Measurements from ENCODE around the gene KCNE3.

Gene KCNE3

GRCh38 chr11:74471037-74471436 is 3.7 kb upstream of the KCNE3 start:
- no peak for DNase-seq

DNA sequence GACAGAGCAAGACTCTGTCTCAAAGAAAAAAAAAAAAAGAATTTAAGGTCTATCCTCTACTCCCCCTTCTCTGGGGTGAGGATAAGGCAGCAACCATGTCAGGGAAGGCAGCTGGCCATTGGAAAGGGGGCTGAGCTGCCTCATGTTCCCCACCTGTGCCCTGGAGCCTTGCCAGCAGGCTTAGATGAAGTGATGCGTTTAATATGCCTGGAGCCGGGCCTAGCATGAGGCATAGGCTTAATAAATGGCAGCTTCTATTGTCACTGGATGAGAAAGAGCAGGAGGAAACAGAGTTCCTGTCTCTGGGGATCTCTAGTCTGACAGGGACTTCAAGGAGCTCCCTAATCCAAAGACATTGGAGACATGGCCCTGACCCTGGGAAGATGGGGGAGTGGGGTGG is 3.2 kb upstream of the KCNE3 start:
- no peak for DNase-seq

GRCh38 chr11:74468936-74469335 is 1.6 kb upstream of the KCNE3 start:
- no peak for DNase-seq

- DNase-seq, result no peak
Observed at GRCh38 chr11:74468521-74468920, 1.2 kb upstream of the KCNE3 start.

DNA sequence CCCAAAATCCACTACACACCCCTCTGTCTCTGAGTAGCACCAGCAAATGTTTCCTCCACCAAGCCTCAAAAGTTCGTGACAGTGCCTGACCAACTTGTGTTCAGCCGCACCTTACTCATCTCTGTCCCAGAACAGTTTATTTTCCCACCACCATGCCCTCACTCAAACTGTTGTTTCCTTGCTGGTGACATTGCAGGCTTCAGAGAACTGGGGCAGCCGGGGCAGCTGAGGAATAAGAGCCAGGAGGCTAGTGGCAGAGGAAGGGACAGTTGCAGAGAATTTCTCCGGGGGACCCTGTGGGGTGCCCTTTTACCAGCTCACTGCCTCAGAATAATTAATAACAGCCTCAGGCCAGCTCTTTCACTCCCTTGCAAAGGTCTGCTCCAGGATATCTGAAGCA is 709 bp upstream of the KCNE3 start:
- DNase-seq, result no peak

- DNase-seq, result no peak
Observed at GRCh38 chr11:74465291-74465708, 2.0 kb downstream of the KCNE3 start.

DNA sequence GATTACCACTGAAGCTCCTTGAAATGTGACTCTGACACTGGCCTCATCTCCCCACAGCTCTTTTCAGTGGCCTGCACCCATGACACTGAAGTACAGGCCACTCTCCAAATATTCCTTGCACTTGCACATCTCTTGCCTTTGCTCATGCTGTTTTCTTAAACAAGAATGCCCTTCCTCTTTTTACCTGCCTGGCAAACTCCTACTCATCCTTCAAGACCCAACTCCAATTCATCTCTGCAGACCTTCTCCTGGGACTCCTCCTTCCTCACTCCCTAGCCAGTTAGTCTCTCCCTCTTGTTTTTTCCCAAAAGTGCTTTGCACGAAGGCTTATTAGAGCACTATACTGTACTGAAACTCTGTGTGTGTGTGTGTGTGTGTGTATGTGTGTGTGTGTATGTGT is 2.6 kb downstream of the KCNE3 start:
- DNase-seq, result no peak

- DNase-seq, result no peak
Observed at GRCh38 chr11:74463216-74463615, 4.1 kb downstream of the KCNE3 start.

- DNase-seq, result no peak
Observed at GRCh38 chr11:74462631-74463030, 4.7 kb downstream of the KCNE3 start.

DNA sequence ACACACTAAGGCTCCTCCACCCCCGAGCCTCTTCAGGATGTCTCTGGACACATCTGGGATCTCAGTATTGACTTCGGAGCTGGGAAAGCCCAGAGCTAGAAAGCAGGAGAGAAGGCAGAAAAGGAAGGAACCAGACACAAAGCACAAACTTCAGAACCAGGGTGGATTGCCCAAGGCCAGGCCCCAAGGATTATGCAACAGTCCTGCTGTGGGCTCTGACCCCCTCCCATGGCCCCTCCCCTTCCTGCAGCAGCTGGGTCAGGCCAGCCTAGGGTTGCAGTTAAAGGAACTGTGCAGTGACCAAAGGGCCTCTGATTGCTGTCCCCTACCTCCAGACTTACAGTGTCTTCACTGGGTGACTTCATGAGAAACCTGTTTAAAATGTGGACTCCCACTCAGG is 5.3 kb downstream of the KCNE3 start:
- DNase-seq, result no peak

GRCh38 chr11:74460481-74461154 is 6.7 kb downstream of the KCNE3 start:
- no peak for DNase-seq

DNA sequence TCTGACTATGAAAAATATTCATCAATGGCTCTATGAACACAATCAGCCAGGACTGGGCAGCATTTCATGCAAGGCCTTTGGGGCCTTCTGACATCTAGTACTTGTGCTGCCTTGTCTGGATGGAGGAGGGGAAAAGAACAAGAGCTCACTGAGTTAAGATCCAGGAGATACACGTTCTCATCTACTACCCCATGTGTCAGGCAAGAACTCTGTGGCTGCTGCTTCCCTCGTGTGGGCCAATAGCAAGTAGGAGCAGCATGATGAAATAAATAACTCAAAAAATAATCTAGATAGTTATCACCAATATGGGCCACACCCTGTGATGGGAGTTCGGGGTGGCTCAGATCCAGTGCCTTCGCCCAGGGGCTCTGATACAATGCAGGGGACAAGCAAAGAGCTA is 7.3 kb downstream of the KCNE3 start:
- DNase-seq, result no peak

DNA sequence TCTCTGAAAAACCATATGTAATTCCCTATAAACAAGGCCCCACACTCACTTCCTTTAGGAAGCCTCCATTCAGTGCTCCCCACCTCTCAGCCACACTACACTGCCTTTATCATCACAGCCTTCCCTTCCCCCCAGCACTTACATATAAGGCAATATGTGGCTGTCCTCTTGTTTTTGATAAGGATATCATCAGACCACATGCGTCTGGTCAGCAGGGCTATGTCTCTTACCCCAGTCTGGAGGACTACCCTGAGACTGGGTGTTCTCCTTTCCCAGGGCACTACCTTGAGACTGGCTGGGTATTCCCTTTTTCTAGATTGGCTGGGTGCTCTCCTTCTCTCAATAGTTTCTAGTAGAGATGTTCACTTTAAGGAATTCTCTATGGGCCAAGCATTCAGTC is 7.8 kb downstream of the KCNE3 start:
- no peak for DNase-seq

GRCh38 chr11:74457356-74457755 is 10.0 kb downstream of the KCNE3 start:
- DNase-seq, result no peak

DNA sequence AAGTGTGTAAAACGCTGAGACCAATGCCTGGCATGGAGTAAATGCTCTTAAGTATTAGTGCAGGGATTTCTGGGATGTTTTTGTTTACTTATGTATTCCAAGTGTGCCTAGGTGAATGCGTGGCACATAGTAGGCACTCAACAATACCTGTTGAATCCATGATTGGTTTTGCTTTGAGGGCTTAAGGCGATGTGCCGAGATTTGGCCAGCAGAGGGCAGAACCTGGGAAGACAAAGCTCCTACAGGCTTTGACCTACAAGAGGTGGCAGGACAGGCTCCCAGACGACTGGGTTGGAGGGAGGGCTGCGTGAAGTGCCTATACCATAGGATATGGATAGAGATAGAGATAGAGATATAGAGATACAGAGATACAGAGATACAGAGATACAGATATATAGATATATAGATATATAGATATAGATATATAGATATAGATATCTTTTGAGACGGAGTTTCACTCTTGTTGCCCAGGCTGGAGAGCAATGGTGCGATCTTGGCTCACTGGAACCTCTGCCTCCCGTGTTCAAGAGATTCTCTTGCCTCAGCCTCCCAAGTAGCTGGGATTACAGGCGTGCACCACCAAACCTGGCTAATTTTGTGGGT is 13.9 kb downstream of the KCNE3 start:
- peak; percentile 57 for DNase-seq

DNA sequence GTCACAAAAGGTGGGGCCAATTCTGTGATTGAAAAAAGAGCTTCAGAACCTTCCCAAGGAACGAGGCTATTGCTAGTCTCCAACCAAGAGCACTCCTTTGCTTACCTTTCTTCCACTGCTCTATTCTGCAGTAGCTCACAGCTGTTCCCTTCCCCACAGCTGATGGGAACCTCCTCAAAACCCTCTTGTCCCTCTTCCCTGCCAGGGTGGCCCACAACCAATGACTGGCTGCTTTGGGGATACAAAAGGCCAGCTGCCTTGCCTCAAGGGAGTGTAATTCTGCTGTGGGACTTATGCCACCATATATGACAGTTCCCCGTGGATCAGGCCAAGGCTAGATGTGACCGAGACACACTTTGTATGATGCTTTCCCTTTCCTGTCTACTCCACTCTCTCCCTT is 15.0 kb downstream of the KCNE3 start:
- no peak for DNase-seq

DNA sequence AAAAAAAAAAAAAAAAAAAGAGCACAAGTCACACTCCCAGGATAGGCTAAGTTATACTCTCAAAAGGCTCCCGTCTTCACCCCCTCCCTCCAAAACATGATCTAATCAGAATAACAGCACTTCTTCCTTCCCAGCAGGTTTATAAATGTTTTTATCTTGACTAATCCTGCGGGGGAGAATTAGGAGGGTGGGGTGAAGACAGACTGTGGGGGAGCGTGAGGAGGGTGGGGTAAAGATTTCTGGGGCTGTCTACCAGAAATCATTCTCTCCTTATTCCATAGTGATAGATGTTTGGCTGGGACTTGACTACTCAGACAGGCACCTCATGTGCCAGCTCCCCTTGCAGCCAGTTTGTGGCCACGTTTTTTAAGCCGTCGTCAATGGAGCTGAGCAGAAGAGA is 17.0 kb downstream of the KCNE3 start:
- DNase-seq, result no peak

GRCh38 chr11:74449369-74449931 is 17.9 kb downstream of the KCNE3 start:
- DNase-seq, result peak; percentile 83

- no peak for DNase-seq
Observed at GRCh38 chr11:74447720-74448119, 19.6 kb downstream of the KCNE3 start.

DNA sequence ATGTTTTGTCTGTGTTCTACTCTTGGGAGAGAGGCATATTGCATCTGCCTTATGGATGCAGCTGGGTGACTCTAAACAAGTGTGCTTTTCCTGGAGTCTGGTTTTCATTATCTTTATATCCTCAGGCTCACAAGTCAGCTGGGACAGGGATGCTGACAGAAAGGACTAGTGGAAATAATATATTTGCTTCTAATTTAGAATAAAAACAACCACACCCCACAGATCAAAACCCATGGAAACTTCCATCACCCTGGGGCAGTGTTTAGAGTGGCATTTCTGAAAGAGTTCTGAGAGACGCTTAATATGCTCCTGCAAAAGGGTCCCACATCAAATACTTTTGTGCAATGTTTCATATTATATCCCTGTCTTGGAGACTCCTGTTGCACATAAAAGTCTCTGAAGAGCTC is 20.8 kb downstream of the KCNE3 start:
- no peak for DNase-seq

GRCh38 chr11:74444173-74444826 is 23.0 kb downstream of the KCNE3 start:
- no peak for DNase-seq

DNA sequence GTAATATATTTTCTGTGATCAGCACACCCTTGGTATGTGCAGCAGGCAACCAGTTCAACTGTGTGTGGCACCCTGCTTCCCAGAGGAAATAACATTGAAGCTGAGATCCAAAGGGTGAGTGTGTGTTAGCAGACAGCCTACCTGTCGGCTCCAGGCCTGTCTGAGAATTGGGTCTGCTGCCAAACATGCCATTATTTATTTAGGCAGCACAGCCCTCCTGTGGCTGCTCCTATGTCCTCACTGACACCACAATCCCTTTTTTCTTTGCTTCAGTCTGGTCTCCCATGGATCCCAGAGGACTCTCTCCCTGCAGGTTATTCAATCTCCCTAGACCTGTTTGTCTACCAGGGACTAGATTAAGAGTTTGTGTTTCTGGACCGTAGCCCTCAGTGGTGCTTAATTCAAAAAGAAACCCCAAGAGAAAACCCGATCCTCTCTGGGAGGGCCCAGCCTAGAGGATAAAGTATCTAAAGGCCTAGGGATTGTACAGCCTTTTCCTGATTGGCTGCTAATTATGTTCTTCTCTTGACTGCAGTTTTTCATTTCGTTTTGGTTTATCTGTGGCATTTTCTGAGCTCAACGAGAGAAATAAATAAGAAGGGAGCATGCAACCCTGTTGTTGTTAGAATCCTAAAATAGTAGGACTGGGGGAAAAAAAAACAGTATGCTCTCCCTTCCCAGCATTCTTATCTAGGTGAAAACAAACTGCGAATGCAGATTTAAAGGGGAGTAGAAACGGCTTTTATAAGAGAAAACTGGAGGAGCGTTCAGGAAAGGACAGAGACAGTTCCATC is 24.1 kb downstream of the KCNE3 start:
- DNase-seq, result peak; percentile 69

GRCh38 chr11:74442636-74443035 is 24.7 kb downstream of the KCNE3 start:
- no peak for DNase-seq

Measured in NCI-H1105 (cell line).